HCT116 (cell line): Measurements from ENCODE around the gene SSTR3. TPM values are rescaled to one million over a fixed set of nuclear protein-coding genes. Genes with fewer than 3 reads are reported as not detected.

ENCODE experiments used
- ATAC-seq: fragments of 200-7000 bp; cut with Tn5 transposase; 2 replicates; pipeline ENCODE4 v1.9.1; 2020; ENCODE audit warnings: mild to moderate bottlenecking, moderate library complexity
- BruUV-seq: library from RNA; stranded (reverse); fragments of 400-500 nt; replicated peaks from 2 replicates; lab custom pipeline; 2021; lab: Mats Ljungman, UMichigan
- CTCF ChIA-PET: fragments of 300-600 bp; sonication (Branson Sonifier 250); formaldehyde crosslinking; loops from one replicate; lab custom pipeline; 2021; ENCODE audit warnings: antibody characterized with exemption; lab: Charles Lee
- POLR2A ChIA-PET: fragments of 300-600, 350-600 bp; sonication (Branson Sonifier 250); formaldehyde crosslinking; loops from one replicate; lab custom pipeline; 2021; ENCODE audit warnings: antibody characterized with exemption; lab: Charles Lee
- RAD21 ChIA-PET, 2 experiments: fragments of 300-600 bp; sonication (Branson Sonifier 250); formaldehyde crosslinking; loops; one replicate each; lab custom pipeline; 2023; ENCODE audit warnings: low total read pairs in 2 of 2; ENCODE audit not compliant: uncharacterized antibody in 2 of 2, unreplicated experiment in 2 of 2, low non-redundant PET in 1 of 2; lab: Charles Lee
- DNase-seq: peaks from one replicate; pipeline ENCODE4 v3.0.0-alpha.2; 2010; ENCODE audit warnings: low read depth, low spot score
- H2AFZ ChIP-seq: fragments of 200-600 bp; shearing (Covaris generic), sonication (generic); 2 replicates; pipeline ENCODE4 v1.6.1; 2017; ENCODE audit warnings: low read depth, mixed run types, mixed read lengths, antibody characterized with exemption, low read length; ENCODE audit not compliant: poor library complexity, severe bottlenecking
- H3K27ac ChIP-seq: 2 replicates; pipeline ENCODE4 v1.5.1; 2012; ENCODE audit warnings: low read depth, low read length
- H3K27me3 ChIP-seq: fragments of 200-600 bp; sonication (generic); 2 replicates; pipeline ENCODE4 v1.6.1; 2016; ENCODE audit warnings: mixed run types, low read length, mixed read lengths; ENCODE audit not compliant: insufficient read depth
- H3K36me3 ChIP-seq, 2 experiments: fragments of 200-500 bp in 1 of 2; fragments of 200-600 bp in 1 of 2; sonication (Bioruptor generic) in 1 of 2; sonication (generic) in 1 of 2; 2 replicates each; pipeline versions ENCODE4 v1.5.1 to v1.6.1; 2014 to 2016; ENCODE audit warnings: low read length in 2 of 2, inconsistent platforms in 1 of 2, mixed read lengths in 1 of 2, mixed run types in 1 of 2; ENCODE audit not compliant: insufficient read depth in 2 of 2, control insufficient read depth in 1 of 2
- H3K4me1 ChIP-seq, 2 experiments: fragments of 200-600 bp in 1 of 2; sonication (generic) in 1 of 2; 2 replicates each; pipeline versions ENCODE4 v1.5.1 to v1.6.1; 2012 to 2017; ENCODE audit warnings: low read length in 2 of 2, inconsistent platforms in 1 of 2, mild to moderate bottlenecking in 1 of 2, mixed read lengths in 1 of 2, mixed run types in 1 of 2, moderate library complexity in 1 of 2; ENCODE audit not compliant: insufficient read depth in 2 of 2, control insufficient read depth in 1 of 2
- H3K4me2 ChIP-seq: fragments of 200-600 bp; sonication (generic); 2 replicates; pipeline ENCODE4 v1.6.1; 2017; ENCODE audit warnings: mixed run types, low read length, mixed read lengths
- H3K4me3 ChIP-seq, 2 experiments: fragments of 200-600 bp in 1 of 2; sonication (generic) in 1 of 2; replicated peaks in 1 of 2; 2 replicates each; pipeline ENCODE4 v1.5.1; 2011 to 2016; ENCODE audit warnings: low read length in 2 of 2, control low read depth in 1 of 2, low read depth in 1 of 2, mild to moderate bottlenecking in 1 of 2, mixed read lengths in 1 of 2, mixed run types in 1 of 2
- H3K79me2 ChIP-seq: fragments of 200-600 bp; sonication (generic); 2 replicates; pipeline ENCODE4 v1.6.1; 2017; ENCODE audit warnings: mild to moderate bottlenecking, mixed run types, low read length, moderate library complexity, mixed read lengths; ENCODE audit not compliant: insufficient read depth
- H3K9ac ChIP-seq: fragments of 200-600 bp; sonication (generic); 2 replicates; pipeline ENCODE4 v1.6.1; 2016; ENCODE audit warnings: low read length, mixed read lengths
- H3K9me2 ChIP-seq: fragments of 200-600 bp; sonication (generic), shearing (Covaris generic); 2 replicates; pipeline ENCODE4 v1.6.1; 2017; ENCODE audit warnings: mixed run types, mild to moderate bottlenecking, moderate library complexity; ENCODE audit not compliant: insufficient read depth
- H3K9me3 ChIP-seq, 2 experiments: fragments of 200-500 bp in 1 of 2; fragments of 200-600 bp in 1 of 2; sonication (Bioruptor generic) in 1 of 2; sonication (generic) in 1 of 2; 2 replicates each; pipeline ENCODE4 v1.6.1; 2014 to 2017; ENCODE audit warnings: low read length in 2 of 2, mixed read lengths in 2 of 2, inconsistent platforms in 1 of 2, low read depth in 1 of 2, mild to moderate bottlenecking in 1 of 2, mixed run types in 1 of 2, moderate library complexity in 1 of 2; ENCODE audit not compliant: control insufficient read depth in 1 of 2, insufficient read depth in 1 of 2
- H4K20me1 ChIP-seq: fragments of 200-600 bp; sonication (generic), shearing (Covaris generic); 2 replicates; pipeline ENCODE4 v1.6.1; 2017; ENCODE audit warnings: mixed run types, mild to moderate bottlenecking, moderate library complexity; ENCODE audit not compliant: insufficient read depth
- CTCF ChIP-seq, 3 experiments: fragments of 200-600 bp in 1 of 3; sonication (generic) in 1 of 3; IDR thresholded peaks in 2 of 3; conservative IDR thresholded peaks in 1 of 3; 2 replicates each; pipeline ENCODE4 v1.5.1; 2012 to 2017; ENCODE audit warnings: low read depth in 2 of 3, low read length in 2 of 3, antibody characterized with exemption in 1 of 3, borderline replicate concordance in 1 of 3, control low read depth in 1 of 3, mild to moderate bottlenecking in 1 of 3, mixed read lengths in 1 of 3, mixed run types in 1 of 3, moderate library complexity in 1 of 3; ENCODE audit not compliant: insufficient read depth in 1 of 3
- REST ChIP-seq: IDR thresholded peaks from 2 replicates; pipeline ENCODE4 v1.6.1; 2012; ENCODE audit warnings: low read depth
- SIN3A ChIP-seq: IDR thresholded peaks from 2 replicates; pipeline ENCODE4 v1.6.1; 2012; ENCODE audit warnings: low read depth
- ZBTB33 ChIP-seq: IDR thresholded peaks from 2 replicates; pipeline ENCODE4 v1.6.1; 2011; ENCODE audit warnings: mild to moderate bottlenecking, low read length, moderate library complexity; ENCODE audit not compliant: insufficient replicate concordance; ENCODE audit errors: extremely low read depth
- intact Hi-C: fragments of 100-400 bp; cut with micrococcal nuclease; formaldehyde crosslinking; loops from 2 replicates; pipeline ENCODE4 v1.10.0; 2022
- total RNA-seq: library from RNA; stranded (reverse); gene quantifications from one replicate; pipeline ENCODE4 v1.2.1, GENCODE V29; 2021; ENCODE audit not compliant: unreplicated experiment

The SSTR3 gene
- total RNA-seq, 1 experiment from 2014 or later: not detected

- no peak overlapping the region for H3K9ac ChIP-seq
- no peaks in the 10 kb centered on the region for H3K36me3 ChIP-seq
- no peaks in the 10 kb centered on the region for H3K27me3 ChIP-seq
- DNase-seq: no peak
- no peak overlapping the region for H3K4me2 ChIP-seq
- H3K27ac ChIP-seq: no peak overlapping the region
- H2AFZ ChIP-seq: no peak overlapping the region
- no peaks in the 10 kb centered on the region for H3K9me2 ChIP-seq
- POLR2A ChIA-PET: no interaction called here
- BruUV-seq: no TSS peak
- no peaks in the 10 kb centered on the region for H4K20me1 ChIP-seq
- intact Hi-C loops: no loop called here
- no peak for TF ChIP-seq ZBTB33
- no peak for TF ChIP-seq CTCF (IDR thresholded peaks at IDR 0.05 in 2 of 3, conservative IDR thresholded peaks at IDR 0.05 in 1 of 3; ENCODE audit: borderline replicate concordance in 1 of 3, insufficient read depth in 1 of 3, low read depth in 2 of 3, low read length in 2 of 3)
- TF ChIP-seq SIN3A: no peak
- no peak for TF ChIP-seq REST
- TF ChIP-seq, all 23 proteins: peak for 0
- ChIA-PET CTCF (no interaction called here), RAD21 (no interaction called here)
- no peaks in the 10 kb centered on the region for H3K9me3 ChIP-seq
- peaks cover 31 to 47% of the 10 kb centered on the region in 2 experiments for H3K4me1 ChIP-seq
- no peaks in the 10 kb centered on the region for H3K79me2 ChIP-seq
- H3K4me3 ChIP-seq: no peak overlapping the region
- ATAC-seq: no peak
Observed at GRCh38 chr22:37184380-37184755, 27.9 kb downstream of the SSTR3 start.
